Transverse colon (tissue), 4 donors: Measurements from ENCODE around the gene EYA3. TPM values are rescaled to one million over a fixed set of nuclear protein-coding genes. Genes with fewer than 3 reads are reported as not detected.

Experiments used
- DNase-seq: peaks from one replicate; pipeline ENCODE4 v3.0.0-alpha.2; 2019
- H3K27ac ChIP-seq, 4 donors: fragments of 200-600 bp; sonication (generic); 2 replicates each; pipeline ENCODE4 v1.5.1; 2016 to 2018; ENCODE audit warnings: inconsistent platforms in 4 of 4
- H3K27me3 ChIP-seq: fragments of 200-600 bp; sonication (generic); 2 replicates; pipeline ENCODE4 v1.5.1; 2017; ENCODE audit warnings: inconsistent platforms
- H3K36me3 ChIP-seq, 4 donors: fragments of 200-600 bp; sonication (generic); 2 replicates each; pipeline ENCODE4 v1.5.1; 2017 to 2019; ENCODE audit warnings: inconsistent platforms in 4 of 4
- H3K4me1 ChIP-seq, 4 donors: fragments of 200-600 bp; sonication (generic); 2 replicates each; pipeline ENCODE4 v1.5.1; 2017 to 2020; ENCODE audit warnings: inconsistent platforms in 4 of 4
- H3K4me3 ChIP-seq, 4 donors: fragments of 200-600 bp; sonication (generic); 1 replicate in 1 of 4; 2 replicates in 3 of 4; pipeline versions ENCODE4 v1.5.1 to v1.6.1; 2017 to 2019; ENCODE audit warnings: inconsistent platforms in 4 of 4
- H3K9me3 ChIP-seq, 2 donors: fragments of 200-600 bp; sonication (generic); 2 replicates each; pipeline ENCODE4 v1.5.1; 2017 to 2019; ENCODE audit warnings: inconsistent platforms in 2 of 2
- EP300 ChIP-seq: sonication (generic); formaldehyde crosslinking; IDR thresholded peaks from one replicate; pipeline ENCODE4 v1.6.1; 2017; ENCODE audit warnings: antibody characterized with exemption, low read depth
- POLR2A ChIP-seq: fragments of 450-650 bp; IDR thresholded peaks from one replicate; pipeline ENCODE4 v1.6.1; 2016; ENCODE audit warnings: antibody characterized with exemption, mild to moderate bottlenecking, moderate library complexity
- POLR2AphosphoS5 ChIP-seq, 3 donors: sonication (generic); formaldehyde crosslinking; IDR thresholded peaks; one replicate each; pipeline ENCODE4 v1.6.1; 2016; ENCODE audit warnings: antibody characterized with exemption in 3 of 3
- WGBS, 2 donors: methylation state at CpG; one replicate each; pipeline ENCODE4 v1.1.5; 2018; ENCODE audit warnings: low coverage in 1 of 2; 5-methylcytosine and 5-hydroxymethylcytosine counted together
- in situ Hi-C, 4 donors: fragments of 200-750 bp; cut with MboI; loops; one replicate each; pipeline versions ENCODE4 v1.15.0 to v1.15.1; 2017; ENCODE audit warnings: low sequenced_read_pairs in 3 of 4, low pct_ligation_motif_present in 1 of 4, low pct_unique_long_range_greater_than_20kb in 1 of 4
- intact Hi-C: fragments of 100-400 bp; cut with DNase I; formaldehyde crosslinking; loops from one replicate; pipeline ENCODE4 v1.15.1; 2023; ENCODE audit warnings: low total_unique reads
- total RNA-seq, 4 donors: library from RNA; depleted of rRNA; stranded (reverse); fragments of >200 nt; gene quantifications; one replicate each; pipeline ENCODE4 v1.1.0, GENCODE V29; 2016
- TF ChIP-seq, protein P1 (sequence below), 5 experiments: fragments of 200-600 bp in 3 of 5; fragments of 450-650 bp in 2 of 5; sonication (generic) in 3 of 5; IDR thresholded peaks; 1 replicate in 2 of 5; 2 replicates in 3 of 5; pipeline ENCODE4 v1.5.1; 2016 to 2017; ENCODE audit warnings: antibody characterized with exemption in 5 of 5, inconsistent platforms in 3 of 5, mild to moderate bottlenecking in 2 of 5, moderate library complexity in 1 of 5

Gene EYA3
- total RNA-seq, 4 donors from 2014 or later = 14.6 to 50.2 (median 18.5) TPM

DNA sequence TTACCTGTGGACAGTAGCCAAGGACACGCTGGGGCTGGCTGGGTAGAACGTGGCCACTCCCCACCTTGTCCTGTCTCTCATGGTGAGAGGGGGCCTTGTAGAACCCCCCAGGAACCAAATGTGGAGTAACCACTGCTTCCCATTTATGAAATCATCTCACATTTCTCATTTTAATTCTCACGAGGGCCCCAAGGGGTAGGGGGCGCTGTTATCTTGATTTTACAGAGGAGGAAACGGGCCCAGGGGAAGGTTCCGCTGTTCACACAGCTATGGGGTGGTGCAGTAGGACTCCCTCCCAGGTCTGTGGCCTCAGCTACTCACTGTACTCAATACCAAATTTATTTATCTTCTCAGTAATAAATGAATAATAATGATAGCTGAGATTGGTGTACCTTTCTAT lies 148.1 kb downstream of the EYA3 start:
- H3K27me3 ChIP-seq = peaks cover 7% of the 10 kb centered on the region
- H3K4me3 ChIP-seq = no peak overlapping the region
- 40 to 43% methylated on average over 4 to 6 of the region's 6 CpGs for WGBS, 2 donors
- no peak for TF ChIP-seq POLR2A
- TF ChIP-seq, protein P1, sequence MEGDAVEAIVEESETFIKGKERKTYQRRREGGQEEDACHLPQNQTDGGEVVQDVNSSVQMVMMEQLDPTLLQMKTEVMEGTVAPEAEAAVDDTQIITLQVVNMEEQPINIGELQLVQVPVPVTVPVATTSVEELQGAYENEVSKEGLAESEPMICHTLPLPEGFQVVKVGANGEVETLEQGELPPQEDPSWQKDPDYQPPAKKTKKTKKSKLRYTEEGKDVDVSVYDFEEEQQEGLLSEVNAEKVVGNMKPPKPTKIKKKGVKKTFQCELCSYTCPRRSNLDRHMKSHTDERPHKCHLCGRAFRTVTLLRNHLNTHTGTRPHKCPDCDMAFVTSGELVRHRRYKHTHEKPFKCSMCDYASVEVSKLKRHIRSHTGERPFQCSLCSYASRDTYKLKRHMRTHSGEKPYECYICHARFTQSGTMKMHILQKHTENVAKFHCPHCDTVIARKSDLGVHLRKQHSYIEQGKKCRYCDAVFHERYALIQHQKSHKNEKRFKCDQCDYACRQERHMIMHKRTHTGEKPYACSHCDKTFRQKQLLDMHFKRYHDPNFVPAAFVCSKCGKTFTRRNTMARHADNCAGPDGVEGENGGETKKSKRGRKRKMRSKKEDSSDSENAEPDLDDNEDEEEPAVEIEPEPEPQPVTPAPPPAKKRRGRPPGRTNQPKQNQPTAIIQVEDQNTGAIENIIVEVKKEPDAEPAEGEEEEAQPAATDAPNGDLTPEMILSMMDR (IDR thresholded peaks at IDR 0.05) = peak in 4 of 5 experiments; percentile 7 to 21 (median 14)
- in situ Hi-C loops = no loop called here
- H3K36me3 ChIP-seq = no peaks in the 10 kb centered on the region
- intact Hi-C loops = no loop called here
- peaks cover 0 to 18% (median under 1%) of the 10 kb centered on the region in 4 donors for H3K4me1 ChIP-seq
- H3K9me3 ChIP-seq = no peaks in the 10 kb centered on the region
- DNase-seq = peak; percentile 60
- H3K27ac ChIP-seq = no peak overlapping the region

DNA sequence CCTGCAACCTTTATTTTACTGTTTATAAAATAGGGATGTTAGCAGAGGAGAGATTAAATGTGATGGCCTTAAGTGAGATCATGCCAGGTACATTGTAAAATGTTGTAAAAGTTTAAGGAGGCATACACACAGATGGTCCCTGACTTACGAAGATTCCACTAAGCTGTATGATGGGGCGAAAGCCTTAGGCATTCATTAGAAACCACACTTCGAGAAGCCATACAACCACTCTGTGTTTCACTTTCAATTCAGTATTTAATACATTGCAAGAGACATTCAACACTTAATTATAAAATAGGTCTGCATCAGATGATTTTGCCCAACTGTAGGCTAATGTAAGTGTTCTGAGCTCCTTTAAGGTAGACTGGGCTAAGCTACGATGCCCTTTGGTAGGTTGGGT lies 149.9 kb downstream of the EYA3 start:
- intact Hi-C loops (no loop called here), in situ Hi-C loops (no loop called here)
- Histone ChIP-seq H3K27me3 (peaks cover 12% of the 10 kb centered on the region), H3K4me1 (peaks cover 0 to 18% (median 2%) of the 10 kb centered on the region in 4 donors), H3K4me3 (no peak overlapping the region), H3K36me3 (no peaks in the 10 kb centered on the region), H3K9me3 (no peaks in the 10 kb centered on the region), H3K27ac (no peak overlapping the region)
- no peak for DNase-seq
- TF ChIP-seq, protein P1 (IDR thresholded peaks at IDR 0.05) = no peak
- no peak for TF ChIP-seq POLR2A
- TF ChIP-seq EP300 = no peak
- no peak for TF ChIP-seq POLR2AphosphoS5 (IDR thresholded peaks at IDR 0.05)
- 83 to 93% methylated on average over 3 to 4 of the region's 4 CpGs for WGBS, 2 donors

DNA sequence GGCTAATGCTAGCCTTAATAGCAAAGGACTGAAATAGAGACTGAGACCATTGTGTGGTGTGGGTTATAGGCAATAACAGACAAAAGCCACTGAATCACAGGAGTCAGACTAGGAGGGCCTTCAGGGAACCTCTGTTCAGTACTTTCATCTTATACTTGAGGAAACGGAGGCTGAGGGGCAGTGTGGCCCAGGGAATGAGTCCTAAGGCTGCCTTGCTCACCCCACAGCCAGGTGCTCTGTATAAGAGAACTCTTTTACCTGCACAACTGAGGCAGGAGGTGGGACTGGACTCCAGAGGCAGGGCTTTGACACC lies 150.9 kb downstream of the EYA3 start:
- TF ChIP-seq, protein P1 (IDR thresholded peaks at IDR 0.05) = no peak
- Histone ChIP-seq H3K36me3 (no peaks in the 10 kb centered on the region), H3K9me3 (no peaks in the 10 kb centered on the region), H3K4me3 (no peak overlapping the region), H3K4me1 (peaks cover 0 to 18% (median 2%) of the 10 kb centered on the region in 4 donors), H3K27me3 (peaks cover 12% of the 10 kb centered on the region), H3K27ac (no peak overlapping the region)
- in situ Hi-C loops = no loop called here
- no peak for DNase-seq
- 73% methylated on average over 1 of the region's 1 CpG; no CpG with 5 or more reads in 1 of the 2 donors for WGBS, 2 donors
- intact Hi-C loops = no loop called here

DNA sequence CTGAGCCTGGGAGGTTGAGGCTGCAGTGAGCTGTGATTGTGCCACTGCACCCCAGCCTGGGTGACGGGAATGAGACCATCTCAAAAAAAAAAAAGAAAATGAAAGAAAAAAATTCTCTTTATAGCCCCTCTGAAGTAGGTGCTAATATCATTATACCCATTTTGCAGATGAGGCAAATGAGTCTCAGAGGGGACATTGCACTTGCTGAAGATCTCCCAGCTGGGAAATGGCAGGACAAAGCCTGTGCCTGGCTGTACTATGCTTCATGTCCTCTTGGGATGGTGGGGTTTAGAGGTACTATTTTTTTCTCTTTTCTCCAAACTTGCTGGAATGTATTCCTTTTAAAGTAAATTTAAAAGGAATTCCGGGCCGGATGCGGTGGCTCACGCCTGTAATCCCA lies 152.0 kb downstream of the EYA3 start:
- Histone ChIP-seq H3K36me3 (no peaks in the 10 kb centered on the region), H3K4me1 (peaks cover 0 to 18% (median 2%) of the 10 kb centered on the region in 4 donors), H3K4me3 (no peak overlapping the region), H3K27ac (no peak overlapping the region), H3K9me3 (no peaks in the 10 kb centered on the region), H3K27me3 (peaks cover 12% of the 10 kb centered on the region)
- no peak for DNase-seq
- in situ Hi-C loops (no loop called here), intact Hi-C loops (no loop called here)
- TF ChIP-seq POLR2A (no peak), EP300 (no peak), POLR2AphosphoS5 (IDR thresholded peaks at IDR 0.05) (no peak)
- TF ChIP-seq, protein P1 (IDR thresholded peaks at IDR 0.05) = no peak
- WGBS, 2 donors = 91 to 95% methylated on average over 1 to 5 of the region's 5 CpGs
